AG08396 (cell line): Measurements from ENCODE around the gene FGF16.
"Not testable (repeated sequence)": the region's sequence is repeated elsewhere in the genome, so short reads cannot be mapped to it uniquely, and the experiment has no call there.

ENCODE experiments used
- DNase-seq: peaks from one replicate; pipeline ENCODE4 v3.0.0; 2012; ENCODE audit warnings: low spot score, mixed read lengths

Gene FGF16

DNA sequence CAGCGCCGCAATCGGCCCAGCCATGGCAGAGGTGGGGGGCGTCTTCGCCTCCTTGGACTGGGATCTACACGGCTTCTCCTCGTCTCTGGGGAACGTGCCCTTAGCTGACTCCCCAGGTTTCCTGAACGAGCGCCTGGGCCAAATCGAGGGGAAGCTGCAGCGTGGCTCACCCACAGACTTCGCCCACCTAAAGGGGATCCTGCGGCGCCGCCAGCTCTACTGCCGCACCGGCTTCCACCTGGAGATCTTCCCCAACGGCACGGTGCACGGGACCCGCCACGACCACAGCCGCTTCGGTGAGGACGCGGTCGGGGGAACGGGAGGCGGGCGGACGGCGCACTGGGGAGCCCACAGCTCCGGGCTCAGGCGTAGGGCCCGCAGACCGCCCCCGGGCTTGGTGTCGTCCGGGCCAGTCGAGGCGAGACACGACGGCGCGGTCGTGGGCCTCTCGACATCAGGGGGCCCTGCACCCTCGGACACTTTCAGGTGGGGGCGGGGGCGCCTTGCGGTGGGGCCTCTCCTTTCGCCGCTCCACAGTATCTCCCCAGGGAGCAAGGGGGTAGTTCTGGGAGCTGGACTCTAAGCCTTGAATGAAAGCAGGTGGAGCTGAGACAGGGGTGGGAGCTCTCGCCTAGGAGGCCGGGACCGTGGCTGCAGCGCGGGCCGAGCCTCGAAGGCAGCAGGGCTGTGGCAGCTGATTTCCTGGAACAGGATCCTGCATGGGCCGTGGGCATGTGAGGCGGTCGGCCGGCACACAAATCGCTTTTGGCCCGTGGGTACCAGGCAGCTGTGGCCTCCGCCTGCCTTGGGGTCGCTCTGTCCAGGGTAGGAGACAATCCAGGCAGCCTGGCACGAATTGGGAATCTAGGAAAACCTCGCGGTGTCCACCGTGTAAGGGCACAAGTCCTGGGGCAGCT lies 722 bp downstream of the FGF16 start:
- DNase-seq, result no peak

DNA sequence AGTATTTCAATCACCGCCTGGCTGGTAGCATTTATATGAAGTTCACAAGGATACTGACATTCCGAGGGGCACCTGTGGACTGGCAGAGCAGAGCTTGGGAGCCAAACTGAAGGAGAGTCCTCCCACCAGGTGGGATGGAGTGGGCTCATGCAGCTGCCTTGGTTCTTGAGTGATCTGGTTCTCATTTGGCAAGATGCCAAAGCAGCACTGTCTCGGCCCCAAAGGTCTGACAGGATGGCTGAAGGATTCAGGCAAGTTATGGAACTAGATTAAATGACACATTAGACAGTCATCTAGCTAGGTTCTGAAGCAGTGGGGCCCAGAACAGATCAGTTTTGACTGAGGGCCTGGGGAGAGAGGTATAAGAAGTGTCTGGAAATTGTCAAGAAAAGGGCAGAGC lies 3.2 kb downstream of the FGF16 start:
- DNase-seq, result no peak

DNA sequence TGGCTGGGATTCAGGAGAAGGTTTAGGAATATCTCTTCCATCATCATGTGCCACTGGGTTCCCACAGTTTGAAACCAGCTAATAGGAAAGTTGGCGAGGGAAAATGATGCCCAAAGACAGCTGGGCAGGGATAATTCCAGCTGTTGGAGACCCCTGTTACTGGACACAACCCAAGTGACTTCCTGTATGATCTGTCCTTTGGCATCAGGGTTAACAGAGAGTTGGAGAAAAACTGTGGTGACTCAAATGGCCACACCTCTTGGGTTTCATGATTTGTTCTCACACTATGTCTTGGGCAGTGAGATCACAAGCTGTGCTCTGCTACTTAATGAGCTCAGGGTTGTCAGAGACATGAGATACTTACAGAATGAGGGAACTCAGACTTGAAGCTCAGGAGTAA lies 3.8 kb downstream of the FGF16 start:
- peak; percentile 45 for DNase-seq

DNA sequence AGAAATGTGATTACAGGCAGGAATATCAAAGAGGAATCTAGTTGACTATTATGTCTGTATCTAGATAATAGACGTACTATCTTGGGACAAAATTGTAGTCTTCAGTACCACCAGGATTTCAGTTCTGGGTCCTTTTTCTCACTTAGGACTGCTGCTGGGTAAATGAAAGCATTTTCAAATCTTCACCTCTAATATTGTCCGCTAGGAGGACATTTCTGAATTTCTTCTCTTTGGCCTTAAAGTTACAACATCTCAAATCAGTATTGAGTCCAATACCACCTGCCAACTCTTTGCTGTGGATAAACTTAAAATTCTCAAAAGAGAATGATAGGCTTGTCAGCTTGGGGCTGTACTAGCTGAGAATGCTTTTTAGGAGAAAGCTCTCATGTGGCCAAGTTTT lies 6.0 kb downstream of the FGF16 start:
- DNase-seq, result no peak

DNA sequence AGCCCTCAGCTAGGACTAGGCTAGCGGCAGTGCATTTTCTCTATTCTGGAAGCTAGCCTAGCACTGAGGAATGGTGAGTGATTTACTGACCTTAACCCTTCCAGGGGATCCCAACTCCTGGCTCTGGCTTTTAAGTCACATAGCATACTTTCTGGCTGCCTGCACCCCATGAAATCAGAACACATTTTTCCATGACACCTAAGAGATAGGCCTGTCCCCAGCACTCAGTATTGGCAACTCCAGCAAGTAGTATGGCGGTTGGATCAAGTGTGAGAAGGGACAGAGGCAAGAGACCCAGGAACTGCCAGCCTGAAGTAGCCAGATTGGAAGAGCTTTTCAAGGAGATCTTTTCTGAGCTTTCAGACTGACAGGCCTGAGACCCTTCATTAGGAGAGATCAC lies 8.2 kb downstream of the FGF16 start:
- no peak for DNase-seq

DNA sequence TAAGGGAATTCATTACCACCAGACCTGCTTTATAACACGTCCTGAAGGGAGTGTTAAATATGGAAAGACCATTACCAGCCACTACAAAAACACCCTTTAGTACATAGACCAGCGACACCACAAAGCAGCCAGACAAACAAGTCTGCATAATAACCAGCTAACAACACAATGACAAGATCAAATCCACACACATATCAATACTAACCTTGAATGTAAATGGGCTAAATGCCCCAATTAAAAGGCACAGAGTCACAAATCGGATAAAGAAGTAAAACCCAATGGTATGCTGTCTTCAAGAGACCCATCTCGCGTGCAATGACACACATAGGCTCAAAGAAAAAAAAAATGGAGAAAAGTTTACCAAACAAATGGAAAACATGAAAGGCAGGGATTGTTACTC lies 36.9 kb downstream of the FGF16 start:
- DNase-seq, result no peak

DNA sequence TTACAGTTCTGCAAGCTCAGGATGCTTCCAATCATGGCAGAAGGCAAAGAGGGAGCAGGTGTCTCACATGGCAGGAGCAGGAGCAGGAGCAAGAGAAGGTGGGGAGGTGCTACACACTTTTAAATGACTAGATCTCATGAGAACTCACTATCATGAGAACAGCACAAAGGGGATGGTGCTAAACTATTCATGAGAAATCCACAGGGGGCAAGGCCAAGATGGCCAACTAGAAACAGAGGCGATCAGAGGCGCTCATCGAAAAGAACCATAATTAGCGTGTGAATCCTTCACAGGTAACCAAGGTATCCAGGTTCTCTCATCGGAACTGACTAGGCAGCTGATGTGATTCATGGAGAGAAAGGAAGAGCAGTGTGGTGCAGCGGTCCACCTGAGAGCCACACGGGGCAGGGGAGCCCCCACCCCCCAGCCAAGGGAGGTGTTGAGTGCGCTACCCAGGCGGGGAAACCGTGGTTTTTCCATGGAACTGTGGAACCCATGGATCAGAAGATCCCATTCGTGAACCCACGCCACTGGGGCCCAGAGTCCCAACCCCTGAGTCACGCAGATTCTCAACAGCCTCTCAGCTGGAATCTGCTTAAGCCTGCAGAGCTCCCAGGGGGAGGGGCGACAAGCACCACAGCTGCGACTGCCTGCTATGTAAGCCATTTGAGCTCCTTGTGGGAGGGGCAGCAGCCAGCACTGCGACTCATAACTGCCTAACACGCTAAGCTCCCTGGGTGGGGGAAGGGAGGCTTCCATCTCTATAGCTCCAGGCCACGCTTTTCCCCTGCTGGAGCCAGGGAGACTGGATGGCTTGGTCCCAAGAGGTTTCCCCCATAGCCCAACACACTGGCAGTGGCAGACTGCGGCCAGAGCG lies 46.7 kb downstream of the FGF16 start:
- DNase-seq, result peak; percentile 50

DNA sequence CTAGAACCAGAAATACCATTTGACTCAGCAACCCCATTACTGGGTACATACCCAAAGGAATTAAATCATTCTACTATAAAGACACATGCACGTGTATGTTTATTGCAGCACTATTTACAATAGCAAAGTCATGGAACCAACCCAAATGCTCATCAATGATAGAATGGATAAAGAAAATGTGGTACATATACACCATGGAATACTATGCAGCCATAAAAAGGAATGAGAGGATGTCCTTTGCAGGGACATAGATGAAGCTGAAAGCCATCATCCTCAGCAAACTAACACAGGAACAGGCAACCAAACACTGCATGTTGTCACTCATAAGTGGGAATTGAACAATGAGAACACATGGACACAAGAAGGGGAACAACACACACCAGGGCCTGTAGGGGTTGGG lies 53.0 kb downstream of the FGF16 start:
- not testable (repeated sequence) for DNase-seq

DNA sequence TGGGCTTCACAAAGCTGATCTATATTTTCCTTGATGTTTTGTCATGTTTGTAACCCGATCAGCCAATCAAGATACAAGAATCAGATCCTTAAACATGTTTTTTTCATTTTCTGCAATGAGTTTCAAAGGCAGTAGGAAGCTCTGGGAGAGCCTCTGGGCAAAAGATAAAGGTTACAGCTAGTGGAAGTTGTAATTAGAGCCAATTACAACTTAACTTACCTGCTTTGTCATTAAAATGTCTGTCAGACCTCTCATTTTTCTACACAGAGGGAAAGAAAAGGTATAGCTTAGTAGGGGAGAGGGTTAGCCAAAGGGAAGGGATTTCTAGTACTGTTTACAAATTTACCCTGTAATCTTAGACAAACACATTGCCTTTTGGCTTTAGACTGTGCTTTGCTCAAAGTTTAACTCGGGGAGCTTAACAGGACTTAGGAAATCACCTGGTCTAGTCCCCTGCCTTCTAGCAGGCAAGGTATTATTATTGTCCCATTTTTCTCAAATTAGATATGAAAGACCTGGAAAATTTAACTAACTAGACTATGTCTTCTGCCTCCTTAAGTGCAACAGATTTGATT lies 55.8 kb downstream of the FGF16 start:
- DNase-seq, result no peak

DNA sequence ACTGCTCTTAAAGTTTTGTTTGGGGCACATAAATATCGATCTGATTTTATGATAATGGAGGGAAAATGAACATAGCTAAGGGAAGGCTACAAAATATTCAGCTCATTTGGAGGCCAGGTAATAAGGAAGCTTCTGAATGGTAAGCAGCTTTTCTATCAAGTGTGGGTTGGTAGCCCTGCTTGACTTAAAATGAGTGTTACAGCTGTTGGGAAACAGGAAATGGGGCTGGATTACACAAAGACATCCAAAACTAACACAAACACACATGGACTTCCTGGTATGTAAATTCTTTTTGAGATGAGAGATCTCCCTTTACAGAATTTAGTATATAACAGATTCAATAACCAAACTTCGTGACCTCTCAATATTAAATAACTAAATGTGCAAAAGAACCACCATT lies 58.0 kb downstream of the FGF16 start:
- no peak for DNase-seq
